Measurements from ENCODE around the gene DNAL4.
A peak's percentile ranks its signal among the peaks of the same experiment; 100 is the strongest.

DNAL4 gene

DNA sequence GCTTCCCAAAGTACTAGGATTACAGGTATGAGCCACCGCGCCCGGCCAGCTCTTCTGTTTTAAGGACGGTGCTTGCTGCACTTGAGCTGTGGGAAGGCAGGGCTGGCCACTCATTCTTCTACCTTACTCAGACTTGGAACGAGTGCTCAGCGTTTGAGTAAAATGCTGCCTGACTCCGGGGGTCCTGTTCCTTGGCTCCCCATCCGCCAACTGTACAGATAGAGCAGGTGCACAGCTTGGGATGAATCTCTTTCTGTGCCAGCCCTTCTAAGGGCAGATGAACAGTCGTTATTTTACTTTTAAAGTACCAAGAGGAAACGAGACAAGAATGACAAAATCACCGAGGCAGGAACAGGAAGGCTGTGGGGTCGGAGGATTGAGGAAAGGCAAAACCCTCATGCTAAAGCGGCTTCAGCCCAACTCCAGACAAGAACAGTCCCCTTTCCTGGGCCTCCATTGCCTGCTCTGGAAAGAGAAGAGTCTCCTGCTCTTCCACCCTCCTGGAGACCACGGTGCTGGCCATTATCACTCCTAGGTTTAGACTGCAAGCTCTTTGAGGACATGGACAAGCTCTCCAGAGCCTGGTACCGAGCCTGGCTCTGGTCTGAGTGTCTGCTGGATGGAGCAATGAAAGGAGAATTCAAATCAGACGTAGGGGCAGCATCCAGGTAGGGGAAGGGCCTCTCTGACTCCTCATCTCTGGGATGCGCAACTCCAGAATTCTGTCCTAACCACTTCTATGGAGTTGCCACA, 37.1 kb downstream of the DNAL4 start:
- DNase-seq (ENCODE audit: low spot score) = no peak

DNA sequence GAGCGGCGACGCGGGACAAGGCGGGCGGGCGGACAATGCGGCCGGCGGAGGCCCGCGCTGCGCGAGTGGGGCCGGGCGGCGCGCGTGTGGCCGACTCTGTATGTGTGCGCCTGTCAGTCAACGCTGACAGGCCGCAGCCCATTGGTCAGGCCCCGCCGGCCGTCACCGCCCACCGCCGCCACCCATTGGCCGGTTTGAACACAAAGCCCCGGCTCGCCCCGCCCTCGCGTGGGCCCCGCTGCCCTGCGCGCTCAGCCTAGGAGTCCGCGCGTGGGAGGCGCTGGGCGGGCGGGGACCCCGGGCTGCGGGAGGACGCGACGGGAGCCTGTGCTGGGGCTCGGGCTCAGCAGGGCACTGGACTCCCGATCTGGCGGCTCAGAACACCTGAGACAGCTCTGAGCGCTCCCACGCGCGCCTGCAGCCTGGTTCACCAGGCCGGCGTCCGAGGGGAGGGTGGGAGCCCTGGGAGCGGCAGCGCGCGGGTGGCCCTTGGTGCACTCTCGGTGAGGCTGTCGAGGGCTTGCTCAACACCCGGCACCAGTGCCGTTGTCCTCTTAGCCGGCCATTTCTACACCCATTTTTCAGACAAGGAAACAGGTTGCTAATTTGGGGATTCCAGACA, 37.9 kb downstream of the DNAL4 start, which contains the start of gene SUN2:
Gene SUN2 (minus strand): TSS at position 88 of the 622 bp plus-strand sequence. CDS start 3,370 bp downstream, outside the sequence.
- DNase-seq (ENCODE audit: low spot score) = peak; percentile 99

DNA sequence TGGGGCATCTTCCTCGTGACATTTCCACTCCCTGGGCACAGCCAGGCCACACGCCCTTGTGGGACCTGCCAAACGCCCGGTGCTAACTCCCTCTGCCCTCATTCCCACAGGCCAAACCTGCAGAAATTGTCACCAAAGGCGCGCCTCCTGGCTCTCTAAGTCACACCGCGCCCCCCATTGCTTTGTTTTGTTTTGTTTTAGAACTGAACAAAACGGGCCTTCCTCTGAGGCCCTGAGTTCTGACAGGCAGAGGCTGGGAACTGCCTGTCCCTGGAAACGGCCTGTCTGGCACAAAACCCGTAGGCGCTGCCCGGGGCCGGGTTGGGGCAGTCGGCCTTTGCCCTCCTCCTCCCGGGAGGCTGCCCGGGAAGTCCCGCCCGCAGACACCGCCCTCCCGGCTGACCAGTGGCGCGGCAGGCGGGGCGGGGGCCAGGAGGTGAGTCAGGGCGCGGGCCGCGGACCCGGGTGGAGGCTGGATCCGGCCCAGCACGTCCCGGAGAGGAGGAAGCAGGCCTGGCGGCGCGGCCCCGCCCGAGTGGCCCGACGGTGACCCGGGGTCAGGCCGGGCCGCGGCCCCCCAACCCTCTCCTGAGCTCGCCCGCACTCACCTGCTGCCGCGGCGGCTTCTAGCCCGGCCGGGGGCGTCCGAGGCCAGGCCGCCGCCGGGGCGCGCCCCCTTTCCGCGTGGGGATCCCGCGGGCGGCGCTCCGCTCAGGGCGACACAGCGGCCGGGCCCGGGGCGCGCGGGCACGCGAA, 38.6 kb downstream of the DNAL4 start:
- DNase-seq (ENCODE audit: low spot score) = peak; percentile 97

DNA sequence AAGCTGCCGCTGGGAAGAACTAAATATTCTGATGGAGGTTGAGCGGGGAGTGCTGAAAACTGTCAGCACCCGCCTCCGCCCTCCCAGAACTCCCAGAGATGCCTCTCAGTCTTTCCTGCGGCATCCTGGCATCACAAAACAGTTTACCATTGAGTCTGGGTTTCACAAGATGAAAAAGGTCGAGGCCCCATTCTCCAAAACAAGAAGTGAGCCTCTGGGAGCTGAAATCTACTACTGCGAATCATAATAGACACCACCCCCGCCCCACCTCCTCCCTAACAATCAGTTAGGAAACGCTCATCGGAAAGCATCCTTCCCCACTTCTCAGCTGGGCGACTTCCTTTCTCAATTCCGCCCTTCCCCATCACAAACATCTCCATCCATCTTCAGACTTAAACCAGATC, 39.2 kb downstream of the DNAL4 start:
- peak; percentile 63 for DNase-seq (ENCODE audit: low spot score)

DNA sequence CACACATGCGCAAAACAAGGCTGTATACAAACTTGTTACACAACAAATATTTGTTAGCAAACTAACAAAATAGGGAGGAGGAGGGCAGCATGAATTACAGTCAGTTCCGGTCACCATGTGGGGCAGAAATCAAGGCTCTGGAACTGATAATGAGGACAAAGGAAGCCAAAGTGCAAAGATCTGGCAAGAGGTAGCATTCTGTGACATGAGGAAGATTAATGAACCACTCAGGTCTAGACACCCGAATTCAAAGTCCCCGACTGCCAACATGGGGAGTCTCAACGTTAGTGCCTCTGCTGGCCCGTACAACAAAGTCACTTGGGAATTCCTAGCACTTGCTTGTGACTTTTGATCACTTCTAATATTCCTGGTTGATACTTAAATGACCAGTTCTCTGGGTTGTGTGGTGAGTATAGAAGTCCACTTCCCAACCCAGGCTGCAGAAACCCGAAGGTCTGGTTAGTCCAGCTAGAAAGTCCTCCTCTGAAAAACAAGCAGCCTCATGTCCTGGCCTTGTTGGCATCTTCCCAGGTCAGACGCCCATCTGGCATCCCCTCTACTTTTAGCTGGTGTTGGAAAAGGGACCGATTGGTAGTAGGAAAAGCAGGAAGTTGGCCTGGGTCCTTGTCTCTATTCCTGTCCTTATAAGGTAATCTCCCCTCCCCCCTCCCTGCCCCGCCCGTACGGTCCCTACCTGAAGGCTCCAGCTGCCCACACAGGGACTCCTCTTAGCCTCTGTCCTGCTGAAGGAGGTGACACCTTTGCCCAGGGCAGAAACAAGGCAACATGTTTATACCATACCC, 39.8 kb downstream of the DNAL4 start:
- DNase-seq (ENCODE audit: low spot score) = peak; percentile 31

DNA sequence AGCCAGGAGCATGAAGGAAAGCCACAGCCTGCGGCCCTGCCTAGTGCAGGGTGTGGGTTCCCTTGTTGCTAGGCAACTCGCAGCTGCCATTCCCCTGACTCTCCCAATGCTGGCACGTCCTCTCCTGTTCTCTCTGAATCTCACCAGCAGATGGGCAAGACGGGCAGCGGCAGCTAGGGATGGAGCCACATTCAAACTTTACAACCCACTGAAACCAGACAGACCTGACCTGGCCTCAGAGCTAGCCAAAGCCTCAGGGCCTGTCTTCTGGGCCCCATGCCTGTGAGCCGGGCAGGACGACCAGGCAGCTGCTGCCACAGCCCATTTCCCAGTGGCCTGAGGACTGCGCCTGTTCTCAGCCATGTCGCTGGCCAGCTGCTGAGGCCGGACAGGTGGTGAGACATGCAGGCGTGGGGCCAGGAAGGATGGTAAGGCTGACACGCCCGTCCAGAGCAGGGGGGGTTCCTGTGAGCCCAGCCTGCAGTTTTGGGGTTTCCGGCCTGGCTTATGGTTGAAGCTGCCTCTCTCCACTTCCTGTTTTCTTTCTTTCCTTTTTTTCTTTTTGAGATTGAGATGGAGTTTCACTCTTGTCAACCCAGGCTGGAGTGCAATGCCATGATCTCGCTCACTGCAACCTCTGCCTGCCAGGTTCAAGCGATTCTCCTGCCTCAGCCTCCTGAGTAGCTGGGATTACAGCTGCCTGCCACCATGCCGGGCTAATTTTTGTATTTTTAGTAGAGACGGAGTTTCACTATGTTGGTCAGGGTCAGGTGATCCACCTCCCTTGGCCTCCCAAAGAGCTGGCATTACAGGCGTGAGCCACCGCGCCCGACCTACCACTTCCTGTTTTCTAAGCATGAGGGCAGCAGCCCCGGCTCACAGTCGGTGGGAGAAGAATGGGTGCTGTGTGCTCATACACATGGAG, 42.3 kb downstream of the DNAL4 start:
- DNase-seq (ENCODE audit: low spot score) = no peak

DNA sequence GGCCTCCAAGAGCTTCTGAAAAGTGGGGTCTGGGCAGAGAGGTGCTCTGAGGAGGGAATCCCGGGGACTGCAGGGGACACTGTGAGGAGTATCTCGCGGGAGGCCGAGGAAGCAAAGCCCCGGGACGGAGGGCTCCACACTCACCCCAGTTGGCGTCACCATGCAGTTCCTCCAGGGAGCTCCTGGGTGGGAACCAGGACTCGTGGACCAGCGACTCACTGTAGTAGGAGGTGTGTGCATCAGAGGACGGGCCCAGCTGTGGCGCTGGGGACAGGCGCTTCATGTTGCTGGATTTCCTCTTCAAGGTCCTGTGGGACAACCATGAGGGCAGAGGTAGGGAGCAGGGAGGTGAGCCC, 42.9 kb downstream of the DNAL4 start:
- no peak for DNase-seq (ENCODE audit: low spot score)

DNA sequence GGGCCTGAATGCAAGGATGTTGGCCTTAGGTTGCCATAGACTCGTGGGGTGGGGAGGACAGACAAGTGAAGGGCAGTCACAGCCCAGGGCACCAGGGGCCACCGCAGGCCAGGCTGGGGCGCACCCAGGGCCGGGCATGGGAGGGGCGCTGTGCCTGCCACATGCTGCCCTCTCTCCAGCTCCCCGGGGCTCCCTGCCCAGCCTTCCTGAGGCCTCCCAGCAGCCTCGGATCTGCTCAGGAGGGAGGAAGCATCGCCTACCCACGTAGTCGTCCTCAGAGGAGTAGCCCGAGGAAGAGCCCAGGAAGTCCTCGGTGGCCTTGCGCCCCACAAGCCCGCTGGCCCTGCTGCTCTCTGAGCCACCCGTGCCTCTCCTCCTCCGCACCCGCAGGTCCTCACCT, 43.3 kb downstream of the DNAL4 start:
- no peak for DNase-seq (ENCODE audit: low spot score)

DNA sequence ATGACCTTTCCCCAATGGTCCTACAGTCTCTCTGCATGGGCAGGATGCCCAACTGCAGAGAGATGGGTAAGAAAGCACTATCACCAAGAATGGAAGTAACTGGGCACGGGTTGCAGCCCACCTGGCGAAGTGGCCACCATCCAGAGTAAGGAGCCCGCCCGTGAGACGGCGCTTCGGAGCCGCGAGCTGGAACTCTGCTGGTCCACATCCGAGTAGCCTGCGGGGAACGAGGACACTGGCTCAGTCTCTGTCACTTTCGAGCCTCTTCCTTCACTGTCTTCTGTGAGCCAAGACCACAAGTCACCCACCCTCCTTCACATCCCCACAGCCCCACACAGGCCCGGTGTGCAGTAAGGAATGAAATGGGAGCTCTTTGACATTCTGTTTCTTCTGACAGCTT, 43.8 kb downstream of the DNAL4 start:
- no peak for DNase-seq (ENCODE audit: low spot score)

DNA sequence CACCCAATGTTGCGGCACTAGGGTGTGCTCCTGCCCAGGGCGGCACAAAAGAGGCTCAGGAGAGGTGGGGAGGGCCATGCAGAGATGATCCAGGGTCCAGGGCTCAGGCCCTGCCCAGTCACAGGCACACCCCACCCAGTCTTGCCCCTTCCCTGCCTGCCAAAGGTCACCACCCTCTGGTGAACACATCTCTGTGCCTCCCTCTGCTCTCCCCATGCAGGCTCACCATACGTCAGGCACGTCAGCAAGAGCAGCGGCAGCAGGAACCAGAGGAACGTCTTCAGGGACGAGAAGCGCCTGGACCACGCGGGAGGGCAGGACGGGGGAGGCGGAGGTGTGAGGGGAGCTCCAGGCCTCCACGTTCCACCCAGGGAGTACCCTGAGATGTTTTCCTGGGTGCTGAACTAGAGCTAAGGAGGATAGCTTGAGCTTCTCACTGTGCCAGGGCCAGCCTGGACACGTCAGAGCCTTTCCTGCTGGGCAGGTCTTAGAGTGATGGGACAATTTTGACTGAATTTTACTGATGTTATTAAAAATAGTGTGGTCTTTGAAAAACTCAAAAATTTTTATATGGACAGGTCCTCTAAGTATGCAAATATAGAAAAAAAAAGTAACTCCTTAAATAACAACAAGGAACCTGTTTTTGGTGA, 45.3 kb downstream of the DNAL4 start:
- no peak for DNase-seq (ENCODE audit: low spot score)

DNA sequence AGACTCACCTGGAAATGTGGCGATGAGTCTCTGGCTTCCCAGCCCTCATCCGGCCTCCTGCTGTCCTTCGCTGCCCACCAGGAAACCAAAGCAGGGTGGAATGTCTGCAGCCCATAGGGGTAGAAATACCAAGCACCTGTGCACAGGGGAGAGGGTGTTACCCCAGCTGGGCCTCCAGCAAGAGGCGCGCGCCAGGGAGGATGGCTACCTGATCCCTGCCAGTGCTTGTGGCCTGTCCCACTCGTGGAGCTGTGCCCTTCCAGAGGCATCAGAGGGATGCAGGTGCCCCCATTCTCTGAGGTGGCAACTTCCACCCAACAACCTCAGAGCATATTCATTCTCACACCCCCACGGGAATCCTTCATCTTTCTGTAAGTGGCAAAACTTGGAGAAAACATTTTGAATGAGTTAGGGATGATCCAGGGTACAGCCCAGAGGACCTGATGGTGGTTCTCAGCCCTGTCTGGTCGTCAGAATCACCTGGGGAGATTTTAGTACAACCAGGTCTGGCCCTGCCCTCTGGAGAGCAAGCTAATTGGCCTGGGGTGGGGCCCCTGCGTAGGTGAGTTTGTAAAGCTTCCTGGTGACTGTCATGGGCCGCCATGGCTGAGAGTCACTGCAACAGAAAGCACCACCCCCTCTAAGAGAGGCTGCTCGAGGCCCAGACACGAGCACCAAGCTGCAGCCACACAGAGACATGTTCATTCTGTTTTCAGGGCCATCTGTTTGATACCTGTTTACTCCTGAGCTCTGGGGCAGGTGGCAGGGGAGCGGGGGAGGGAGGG, 48.1 kb downstream of the DNAL4 start:
- DNase-seq (ENCODE audit: low spot score) = no peak

DNA sequence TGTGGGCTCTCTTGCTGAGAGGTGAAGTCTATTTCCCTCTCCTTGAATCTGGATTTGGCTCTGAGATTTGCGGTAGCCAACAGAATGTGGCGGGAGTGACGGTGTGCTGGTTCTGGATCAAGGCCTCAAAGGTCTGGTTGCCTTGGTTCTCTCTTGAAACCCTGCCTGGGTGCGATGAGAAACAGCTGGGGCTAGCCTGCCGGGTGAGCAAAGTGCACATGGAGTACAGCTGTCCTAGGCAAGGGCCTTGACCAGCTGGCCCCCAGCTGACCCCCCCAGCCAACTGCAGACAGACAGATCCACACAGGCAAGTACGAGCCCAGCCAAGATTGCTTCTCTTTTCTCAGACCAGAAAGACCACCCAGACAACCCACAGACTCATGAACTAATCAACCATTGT, 49.0 kb downstream of the DNAL4 start:
- DNase-seq (ENCODE audit: low spot score) = no peak

DNA sequence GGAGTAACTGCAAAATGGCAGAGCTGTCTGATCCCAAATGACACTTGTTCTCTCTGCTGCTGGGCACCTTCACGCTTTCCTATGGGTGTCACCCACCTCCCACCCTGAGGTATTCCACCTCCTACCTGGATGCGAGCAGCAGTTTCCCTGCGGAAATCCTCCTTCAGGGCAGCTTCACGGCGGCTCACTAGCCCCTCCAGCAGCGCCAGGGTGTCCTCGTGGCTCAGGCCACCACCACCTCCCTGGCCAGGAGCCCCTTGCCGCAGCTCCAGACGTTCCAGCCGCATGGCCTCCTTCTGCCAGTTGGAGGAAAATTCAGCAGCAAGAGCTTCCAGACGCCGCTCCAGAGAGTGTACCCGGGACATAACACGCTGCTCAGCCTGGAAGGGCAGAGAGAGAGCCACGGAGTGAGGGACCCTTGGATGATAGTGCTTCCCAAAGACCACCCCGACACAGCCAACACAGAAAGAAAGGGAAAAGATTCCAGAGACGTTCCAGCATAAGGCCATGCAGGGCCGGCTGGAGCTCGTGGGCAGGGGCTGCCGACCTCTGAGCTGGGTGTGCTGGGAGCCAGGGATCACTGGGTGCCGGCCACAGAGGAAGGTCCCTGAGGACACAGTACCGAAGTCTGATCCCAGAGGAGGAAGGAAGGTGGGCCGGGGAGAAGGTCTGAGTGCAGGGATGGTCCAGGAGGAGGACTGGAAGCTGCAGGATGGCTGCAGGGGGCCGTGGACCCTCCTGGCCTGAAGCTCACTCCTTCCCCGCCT, 51.6 kb downstream of the DNAL4 start:
- no peak for DNase-seq (ENCODE audit: low spot score)

DNA sequence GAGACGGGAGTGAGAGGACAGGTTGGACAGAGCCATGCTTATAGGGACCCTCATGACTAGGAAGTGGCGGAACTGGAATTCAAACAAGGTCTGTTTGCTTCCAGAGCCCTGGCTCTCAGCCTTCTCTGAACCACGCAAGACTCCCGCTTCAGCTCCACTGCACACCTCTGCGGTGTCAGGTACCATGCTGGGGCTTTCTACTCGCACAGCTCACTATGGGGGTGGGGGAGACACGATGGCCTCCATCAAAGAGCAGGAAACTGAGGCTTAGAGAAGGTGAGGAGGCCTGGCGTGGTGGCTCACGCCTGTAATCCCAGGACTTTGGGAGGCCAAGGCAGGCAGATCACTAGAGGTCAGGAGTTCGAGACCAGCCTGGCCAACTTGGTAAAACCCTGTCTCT, 52.4 kb downstream of the DNAL4 start:
- no peak for DNase-seq (ENCODE audit: low spot score)

DNA sequence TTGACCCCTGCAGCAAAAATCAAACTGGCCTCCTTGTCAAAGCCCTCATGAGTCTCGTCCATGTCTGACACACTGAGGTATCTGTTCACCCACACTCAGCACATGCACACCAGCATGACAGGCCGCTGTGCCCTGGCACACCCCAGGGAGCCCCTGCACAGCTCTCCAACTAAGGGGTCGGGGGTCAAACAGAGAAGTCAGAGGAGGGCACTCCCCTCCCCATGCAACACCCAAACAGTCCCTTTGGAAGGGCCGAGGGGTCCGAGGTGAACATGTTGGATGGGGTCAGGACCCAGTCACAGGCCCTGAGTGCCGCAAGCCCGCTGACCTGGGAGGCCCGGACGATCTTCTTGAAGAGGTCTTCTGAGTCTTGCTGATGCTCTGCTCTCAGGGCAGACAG, 52.8 kb downstream of the DNAL4 start:
- DNase-seq (ENCODE audit: low spot score) = no peak

DNA sequence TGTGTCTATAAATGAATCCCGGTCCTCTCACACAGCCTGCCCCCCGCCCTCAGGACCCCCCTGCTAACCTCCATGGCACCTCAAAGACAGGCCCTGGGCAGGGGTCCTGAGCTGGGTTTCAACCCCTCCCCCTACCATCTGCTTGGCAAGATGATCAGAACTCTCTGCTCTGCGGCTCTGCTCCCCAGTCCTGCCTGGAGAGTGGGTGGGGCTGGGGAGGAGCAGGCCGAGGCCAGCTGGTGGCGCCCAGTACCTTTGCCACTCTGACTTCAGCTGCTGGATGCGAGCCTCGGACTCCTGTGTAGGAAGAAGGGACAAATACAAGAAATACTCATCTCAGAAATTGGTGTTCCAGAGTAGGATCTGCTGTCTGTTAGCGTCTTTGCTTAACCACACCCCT, 53.2 kb downstream of the DNAL4 start:
- no peak for DNase-seq (ENCODE audit: low spot score)

DNA sequence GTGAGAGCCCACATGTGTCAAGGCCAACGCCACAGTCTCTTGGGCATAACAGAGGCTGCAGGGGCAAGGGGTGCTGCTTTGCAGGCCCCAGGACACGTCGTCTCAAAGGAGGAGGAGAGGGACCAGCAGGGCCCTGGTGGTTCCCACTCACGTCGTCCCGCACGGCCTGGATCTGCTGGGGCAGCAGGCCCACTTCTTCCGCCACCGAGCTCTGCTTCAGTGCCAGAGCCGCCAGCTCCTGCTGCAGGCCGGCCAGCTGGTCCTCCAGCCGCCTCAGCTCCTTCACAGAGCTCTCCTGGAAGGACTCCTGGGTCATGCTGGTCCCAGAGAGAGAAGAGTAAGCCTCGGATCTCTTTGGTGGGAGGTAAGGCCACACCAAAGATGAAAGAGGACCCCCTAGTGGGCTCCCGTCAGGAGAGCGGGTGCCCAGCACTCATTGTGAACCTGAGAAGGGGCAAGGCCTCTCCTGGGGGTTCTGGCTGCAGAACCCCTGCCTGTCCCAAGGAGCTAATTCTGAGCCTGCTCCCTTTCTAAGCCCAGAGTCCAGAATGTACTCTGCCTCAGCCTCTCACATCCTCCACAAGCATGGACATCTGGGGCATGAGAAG, 53.7 kb downstream of the DNAL4 start:
- no peak for DNase-seq (ENCODE audit: low spot score)

DNA sequence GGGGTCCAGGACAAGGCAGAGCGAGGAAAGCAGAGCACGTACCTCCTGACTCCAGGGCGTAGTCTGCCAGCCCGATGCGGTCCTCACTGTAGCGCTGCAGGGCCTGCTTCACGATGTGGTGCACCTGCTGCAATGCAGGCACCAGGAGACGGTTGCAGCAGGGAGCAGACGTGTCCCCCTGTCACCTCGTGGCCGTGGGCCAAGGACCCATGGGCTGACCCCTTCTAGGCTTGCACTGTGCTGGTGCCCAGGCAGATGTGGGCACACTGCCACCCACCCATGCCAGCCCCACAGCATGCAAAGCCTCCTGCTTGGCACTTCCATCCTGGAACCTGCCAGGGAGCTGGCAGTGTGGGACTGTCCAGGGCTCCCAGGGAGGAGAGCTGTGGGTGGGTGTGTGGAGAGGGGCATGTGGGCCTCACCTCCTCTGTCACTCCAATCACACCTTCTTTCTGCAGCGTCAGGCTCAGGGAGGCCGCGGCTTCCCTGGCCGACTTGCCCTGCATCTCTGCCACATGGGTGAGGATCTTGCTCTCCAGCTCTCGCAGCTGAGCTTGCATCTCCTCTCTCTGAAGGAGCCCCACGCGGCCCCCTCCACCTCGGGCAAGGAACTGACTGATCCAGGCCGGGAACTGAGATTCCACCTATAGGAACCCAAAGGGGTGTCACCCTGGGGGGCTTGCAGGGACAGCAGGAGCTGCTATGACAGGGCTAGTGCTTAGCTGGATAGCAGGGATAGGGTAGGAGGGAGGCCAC, 54.5 kb downstream of the DNAL4 start:
- no peak for DNase-seq (ENCODE audit: low spot score)
